ENCODE measurements around the gene IL18R1.

Gene IL18R1

GRCh38 chr2:102345329-102345920 lies 10.2 kb upstream of the IL18R1 start:
- no peak for DNase-seq

GRCh38 chr2:102346381-102347130 lies 9.0 kb upstream of the IL18R1 start:
- DNase-seq: no peak

GRCh38 chr2:102350137-102350793 lies 5.3 kb upstream of the IL18R1 start:
- no peak for DNase-seq

- no peak for DNase-seq
Observed at GRCh38 chr2:102356381-102356712, 751 bp downstream of the IL18R1 start.

GRCh38 chr2:102356741-102357140 lies 1.1 kb downstream of the IL18R1 start:
- no peak for DNase-seq

- DNase-seq: no peak
Observed at GRCh38 chr2:102357937-102358336, 2.3 kb downstream of the IL18R1 start.

GRCh38 chr2:102358496-102358895 lies 2.9 kb downstream of the IL18R1 start:
- no peak for DNase-seq

GRCh38 chr2:102359527-102359926 lies 3.9 kb downstream of the IL18R1 start:
- no peak for DNase-seq

GRCh38 chr2:102361632-102362241 lies 6.1 kb downstream of the IL18R1 start:
- no peak for DNase-seq

GRCh38 chr2:102365763-102366162 lies 10.2 kb downstream of the IL18R1 start:
- no peak for DNase-seq

- no peak for DNase-seq
Observed at GRCh38 chr2:102366406-102367112, 11.0 kb downstream of the IL18R1 start.

- DNase-seq: no peak
Observed at GRCh38 chr2:102367331-102367971, 11.9 kb downstream of the IL18R1 start.

- no peak for DNase-seq
Observed at GRCh38 chr2:102368461-102369109, 13.0 kb downstream of the IL18R1 start.

- no peak for DNase-seq
Observed at GRCh38 chr2:102369866-102370265, 14.3 kb downstream of the IL18R1 start.

GRCh38 chr2:102376052-102376591 lies 20.5 kb downstream of the IL18R1 start:
- DNase-seq: no peak

GRCh38 chr2:102383722-102384121 lies 28.1 kb downstream of the IL18R1 start:
- DNase-seq: no peak

- DNase-seq: no peak
Observed at GRCh38 chr2:102385522-102385921, 29.9 kb downstream of the IL18R1 start.

GRCh38 chr2:102386004-102386403 lies 30.4 kb downstream of the IL18R1 start:
- DNase-seq: no peak

GRCh38 chr2:102386867-102387541 lies 31.4 kb downstream of the IL18R1 start:
- no peak for DNase-seq

GRCh38 chr2:102387763-102388546 lies 32.4 kb downstream of the IL18R1 start:
- DNase-seq: no peak

Data from NCI-H2171 treated with DMSO at 0.1 percent for 48 hours (cell line).